ENCODE measurements around the gene ZMIZ2.

DNA sequence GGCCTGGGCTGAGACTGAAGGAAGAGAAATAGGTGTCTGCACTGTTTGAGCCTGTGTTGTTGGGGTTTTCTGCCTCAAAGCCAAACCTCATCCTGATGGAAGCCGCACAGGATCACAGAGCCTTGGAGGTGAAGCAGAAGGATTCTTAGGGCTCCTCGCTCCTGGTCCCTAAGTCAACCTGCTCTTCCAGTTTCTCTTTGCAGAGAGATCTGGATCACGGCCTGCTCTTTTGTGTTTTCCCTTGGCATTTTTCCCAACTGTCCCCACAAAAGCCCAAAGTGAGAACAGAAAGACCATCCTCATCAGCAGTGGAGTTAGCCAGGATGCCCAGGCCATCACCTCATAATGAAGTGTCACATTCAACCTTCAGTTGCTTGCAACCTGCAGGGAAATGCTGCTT, 27.6 kb downstream of the ZMIZ2 start:
- TF ChIP-seq, protein P1, sequence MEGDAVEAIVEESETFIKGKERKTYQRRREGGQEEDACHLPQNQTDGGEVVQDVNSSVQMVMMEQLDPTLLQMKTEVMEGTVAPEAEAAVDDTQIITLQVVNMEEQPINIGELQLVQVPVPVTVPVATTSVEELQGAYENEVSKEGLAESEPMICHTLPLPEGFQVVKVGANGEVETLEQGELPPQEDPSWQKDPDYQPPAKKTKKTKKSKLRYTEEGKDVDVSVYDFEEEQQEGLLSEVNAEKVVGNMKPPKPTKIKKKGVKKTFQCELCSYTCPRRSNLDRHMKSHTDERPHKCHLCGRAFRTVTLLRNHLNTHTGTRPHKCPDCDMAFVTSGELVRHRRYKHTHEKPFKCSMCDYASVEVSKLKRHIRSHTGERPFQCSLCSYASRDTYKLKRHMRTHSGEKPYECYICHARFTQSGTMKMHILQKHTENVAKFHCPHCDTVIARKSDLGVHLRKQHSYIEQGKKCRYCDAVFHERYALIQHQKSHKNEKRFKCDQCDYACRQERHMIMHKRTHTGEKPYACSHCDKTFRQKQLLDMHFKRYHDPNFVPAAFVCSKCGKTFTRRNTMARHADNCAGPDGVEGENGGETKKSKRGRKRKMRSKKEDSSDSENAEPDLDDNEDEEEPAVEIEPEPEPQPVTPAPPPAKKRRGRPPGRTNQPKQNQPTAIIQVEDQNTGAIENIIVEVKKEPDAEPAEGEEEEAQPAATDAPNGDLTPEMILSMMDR (IDR thresholded peaks at IDR 0.05; ENCODE audit: insufficient read depth, low read length, poor library complexity, severe bottlenecking): no peak
- no peak for TF ChIP-seq EZH2phosphoT487 (conservative IDR thresholded peaks at IDR 0.05; ENCODE audit: low read length)

Measured in SU-DHL-6 (cell line).